NCI-H2029 treated with DMSO at 0.1 percent for 48 hours (cell line): ENCODE measurements around the gene GRAMD1A.
"Not testable (repeated sequence)": the region's sequence is repeated elsewhere in the genome, so short reads cannot be mapped to it uniquely, and the experiment has no call there.

Experiments used
- DNase-seq: peaks from one replicate; lab custom pipeline; 2025; lab: John Stamatoyannopoulos, UW

Gene GRAMD1A

DNA sequence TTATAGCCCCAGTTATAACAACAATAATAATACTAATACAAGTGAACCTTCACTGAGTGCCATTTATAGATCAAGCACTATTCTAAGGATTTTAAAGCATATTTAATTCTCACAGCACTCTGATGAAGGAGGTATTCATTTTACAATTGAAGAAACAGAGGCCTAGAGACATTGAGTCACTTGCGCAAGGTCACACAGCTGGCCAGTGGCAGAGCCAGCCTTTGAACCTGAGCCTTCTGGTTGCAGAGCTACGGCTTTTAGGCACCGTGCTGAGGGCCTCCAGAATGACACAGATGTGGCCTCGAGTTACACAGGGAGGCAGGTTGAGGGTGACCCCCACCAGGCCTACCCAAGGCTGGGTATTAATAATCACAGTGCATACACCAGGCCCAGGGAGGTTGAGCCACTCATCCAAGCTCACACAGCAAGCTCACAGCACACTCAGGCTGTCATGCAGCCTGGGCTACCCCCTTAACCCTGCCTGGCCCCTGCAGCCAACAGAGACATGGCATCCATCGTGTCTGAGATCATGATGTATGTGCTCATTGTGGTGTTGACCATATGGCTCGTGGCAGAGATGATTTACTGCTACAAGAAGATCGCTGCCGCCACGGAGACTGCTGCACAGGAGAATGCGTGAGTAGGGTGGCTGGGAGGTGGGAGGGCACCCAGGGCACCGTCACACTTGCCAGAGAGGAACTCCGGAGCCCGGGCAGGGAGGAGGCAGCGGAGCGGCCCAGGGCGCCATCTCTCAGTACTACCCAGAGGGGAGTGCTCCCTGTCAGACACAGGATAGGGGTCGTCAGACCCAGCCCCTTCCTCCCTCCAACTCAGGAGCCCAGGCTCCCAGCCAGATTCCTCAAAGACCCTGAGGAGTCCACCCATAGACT lies 38.7 kb downstream of the GRAMD1A start:
- no peak for DNase-seq

DNA sequence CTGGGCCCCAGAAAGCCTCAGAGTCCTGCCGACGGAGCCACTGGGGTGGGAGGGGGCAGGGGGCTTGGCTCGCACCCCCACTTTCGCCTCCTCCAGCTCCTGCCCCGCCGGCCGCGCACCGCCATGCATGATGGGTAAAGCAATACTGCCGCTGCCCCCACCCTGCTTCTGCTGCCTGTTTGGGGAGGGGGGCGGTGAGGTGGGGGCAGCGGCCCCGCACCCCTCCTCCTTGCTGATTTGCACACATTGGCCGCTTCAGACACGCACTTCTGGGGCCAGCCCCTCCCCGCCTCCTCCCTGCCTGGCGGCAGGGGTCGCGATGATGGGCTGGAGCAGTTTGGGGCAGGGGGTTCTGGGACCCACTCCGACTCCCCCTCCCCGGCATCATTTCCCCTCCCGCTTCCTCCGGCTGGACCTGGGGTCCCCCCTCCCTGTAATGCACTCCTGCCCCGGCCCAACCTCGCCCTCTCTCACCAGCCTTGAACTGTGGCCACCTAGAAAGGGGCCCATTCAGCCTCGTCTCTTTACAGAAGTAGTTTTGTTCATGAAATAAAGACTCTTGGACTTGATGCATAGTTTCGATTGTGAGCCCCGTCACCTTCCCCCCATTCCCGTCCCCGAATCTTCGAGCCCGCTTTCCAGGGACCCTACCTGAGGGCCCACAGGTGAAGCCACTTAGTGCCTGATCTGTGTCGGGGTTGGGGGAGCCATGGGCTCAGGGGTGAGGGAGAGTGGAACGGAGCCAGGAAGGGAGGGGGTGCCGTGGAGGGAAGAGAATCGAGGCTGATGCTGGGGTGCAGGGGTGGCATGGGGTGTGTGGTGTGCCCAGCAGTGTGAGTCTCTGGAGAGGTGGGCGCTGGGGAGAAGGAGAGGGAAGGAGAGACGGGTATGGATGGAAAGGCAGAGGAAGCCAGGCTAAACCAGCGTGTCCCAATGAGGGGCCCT lies 40.0 kb downstream of the GRAMD1A start:
- no peak for DNase-seq

DNA sequence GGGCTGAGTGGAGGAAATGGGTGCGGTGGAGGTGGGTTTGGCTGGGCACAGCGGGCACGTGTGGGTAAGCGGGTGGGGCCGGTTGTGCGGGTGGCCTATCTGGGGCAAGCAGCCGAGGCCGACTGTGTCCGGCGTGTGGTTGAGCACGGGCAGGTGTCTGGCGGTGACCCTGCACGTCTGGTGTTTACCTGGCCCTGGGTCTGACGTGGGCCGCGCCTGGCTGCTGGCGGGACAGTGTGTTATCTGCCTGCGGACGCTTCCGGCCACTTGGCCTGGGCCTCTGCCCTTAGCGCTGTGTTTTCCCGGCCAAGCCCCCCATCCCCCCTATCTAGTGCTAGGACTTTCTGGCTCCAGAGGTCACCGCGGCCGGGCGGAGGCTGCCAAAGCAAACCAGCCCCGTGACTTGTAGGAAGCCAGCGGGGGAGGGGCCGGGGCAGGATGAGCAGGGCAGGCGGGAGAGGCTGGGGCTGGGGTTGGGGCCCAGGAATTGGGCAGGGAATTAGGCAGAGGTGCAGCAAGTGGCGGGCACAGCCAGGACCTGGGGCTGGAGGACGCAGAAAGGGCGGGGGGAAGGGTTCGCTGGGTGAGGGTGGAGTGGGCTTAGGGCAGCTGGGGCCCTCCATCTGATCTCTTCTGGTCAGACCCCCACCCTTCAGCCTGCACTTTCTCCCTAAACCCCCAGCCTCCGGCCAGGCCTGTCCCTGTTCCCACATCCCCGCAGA lies 40.9 kb downstream of the GRAMD1A start:
- no peak for DNase-seq

DNA sequence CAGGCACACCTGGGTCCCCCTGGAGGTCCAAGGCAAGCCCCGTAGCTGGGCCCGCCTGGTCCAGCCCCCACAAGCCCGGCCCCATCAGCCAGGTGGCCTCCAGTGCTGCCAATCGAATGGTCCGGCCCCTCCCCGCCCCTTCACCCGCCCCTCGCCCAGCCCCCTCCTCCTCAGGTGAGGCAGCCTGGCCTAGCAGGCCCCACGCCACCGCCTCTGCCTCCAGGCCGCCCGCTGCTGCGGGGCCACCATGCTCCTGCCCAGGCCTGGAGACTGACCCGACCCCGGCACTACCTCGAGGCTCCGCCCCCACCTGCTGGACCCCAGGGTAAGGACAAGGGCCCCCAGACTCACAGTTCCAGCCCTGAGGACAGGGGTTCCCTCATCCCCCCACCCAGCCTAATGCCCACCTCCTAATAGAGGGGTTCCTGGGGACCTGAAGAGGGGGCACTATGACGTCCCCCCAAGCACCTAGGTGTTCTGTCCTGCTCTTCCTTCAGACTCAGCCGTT lies 41.5 kb downstream of the GRAMD1A start, which contains the start of gene HPN:
Gene HPN (plus strand): TSS at position 174 of the 508 bp plus-strand sequence. CDS start 786 bp downstream, outside the sequence.
- peak; percentile 19 for DNase-seq

DNA sequence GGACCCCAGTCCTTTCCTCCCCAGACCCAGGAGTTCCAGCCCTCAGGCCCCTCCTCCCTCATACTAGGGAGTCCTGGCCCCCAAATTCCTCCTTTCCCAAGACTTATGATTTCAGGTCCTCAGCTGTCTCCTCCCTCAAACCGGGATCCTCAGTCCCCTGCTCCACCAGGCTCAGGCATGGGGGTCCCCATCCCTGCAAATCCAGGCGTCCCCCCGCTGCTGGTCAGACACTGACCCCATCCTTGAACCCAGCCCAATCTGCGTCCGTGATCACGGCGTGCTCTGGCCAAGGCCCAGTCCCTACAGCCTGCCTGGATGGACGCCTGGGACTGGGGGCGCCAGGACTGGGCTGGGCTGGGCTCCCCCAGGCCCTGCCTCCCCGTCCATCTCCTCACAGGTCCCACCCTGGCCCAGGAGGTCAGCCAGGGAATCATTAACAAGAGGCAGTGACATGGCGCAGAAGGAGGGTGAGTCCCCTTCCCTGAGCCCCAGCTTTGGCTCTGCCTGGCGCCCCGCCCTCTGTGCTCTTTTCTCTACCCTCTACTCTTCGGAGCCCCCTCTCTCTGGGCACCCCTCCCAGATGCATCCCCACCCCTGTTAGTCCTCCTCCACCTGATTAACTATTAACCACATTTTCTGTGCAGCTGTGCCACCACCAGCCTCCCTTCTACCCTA lies 42.1 kb downstream of the GRAMD1A start:
- DNase-seq, result no peak

DNA sequence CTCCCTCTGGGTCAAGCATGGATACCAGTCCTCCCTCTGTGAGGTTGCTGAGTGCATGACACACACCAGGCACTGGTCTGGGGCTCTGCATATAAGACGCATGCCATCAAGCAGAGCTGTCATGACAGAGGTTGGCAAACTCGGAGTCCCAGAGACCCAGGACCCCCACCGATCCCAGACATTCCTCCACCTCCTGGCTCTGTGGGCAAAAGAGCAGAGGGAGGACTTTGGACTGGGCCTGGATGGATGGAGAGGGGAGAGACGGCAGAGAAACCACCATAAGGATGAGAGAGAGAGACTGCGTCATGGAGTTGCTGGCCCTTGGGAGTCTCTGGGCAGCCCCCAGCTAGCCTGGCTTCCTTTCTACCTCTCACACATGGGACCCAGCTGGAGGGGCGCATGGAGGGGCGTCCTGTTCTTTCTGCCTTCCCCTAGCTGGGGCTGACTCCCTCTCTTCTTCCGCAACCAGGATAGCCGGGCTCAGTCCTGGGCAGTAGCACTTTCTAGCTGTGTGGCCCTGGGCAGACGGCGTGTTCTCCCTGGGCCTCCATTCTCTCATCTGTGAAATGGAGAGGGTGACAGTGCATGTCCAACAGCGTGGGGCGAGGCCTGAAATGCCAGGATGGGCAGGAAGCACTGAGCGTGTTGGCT lies 43.0 kb downstream of the GRAMD1A start:
- no peak for DNase-seq

DNA sequence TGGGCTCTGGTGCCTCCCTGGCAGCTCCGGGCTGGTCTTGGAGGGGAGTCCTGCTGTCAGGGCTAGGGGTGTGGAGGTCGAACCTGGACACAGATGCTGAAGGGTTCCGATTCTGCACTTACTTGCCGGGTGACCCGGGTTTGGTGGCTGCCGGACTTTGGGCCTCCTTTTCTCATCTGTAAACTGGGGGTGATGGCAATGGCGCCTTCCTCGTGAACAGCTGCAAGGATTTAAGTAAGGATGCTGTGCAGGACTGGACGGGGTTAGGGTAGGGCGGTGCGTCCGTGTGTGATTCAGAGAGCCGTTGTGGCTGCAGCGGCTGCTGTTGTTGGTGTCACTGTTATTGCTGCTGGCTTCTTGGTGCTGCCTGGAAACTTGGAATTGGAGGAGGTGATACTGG lies 43.8 kb downstream of the GRAMD1A start:
- no peak for DNase-seq

DNA sequence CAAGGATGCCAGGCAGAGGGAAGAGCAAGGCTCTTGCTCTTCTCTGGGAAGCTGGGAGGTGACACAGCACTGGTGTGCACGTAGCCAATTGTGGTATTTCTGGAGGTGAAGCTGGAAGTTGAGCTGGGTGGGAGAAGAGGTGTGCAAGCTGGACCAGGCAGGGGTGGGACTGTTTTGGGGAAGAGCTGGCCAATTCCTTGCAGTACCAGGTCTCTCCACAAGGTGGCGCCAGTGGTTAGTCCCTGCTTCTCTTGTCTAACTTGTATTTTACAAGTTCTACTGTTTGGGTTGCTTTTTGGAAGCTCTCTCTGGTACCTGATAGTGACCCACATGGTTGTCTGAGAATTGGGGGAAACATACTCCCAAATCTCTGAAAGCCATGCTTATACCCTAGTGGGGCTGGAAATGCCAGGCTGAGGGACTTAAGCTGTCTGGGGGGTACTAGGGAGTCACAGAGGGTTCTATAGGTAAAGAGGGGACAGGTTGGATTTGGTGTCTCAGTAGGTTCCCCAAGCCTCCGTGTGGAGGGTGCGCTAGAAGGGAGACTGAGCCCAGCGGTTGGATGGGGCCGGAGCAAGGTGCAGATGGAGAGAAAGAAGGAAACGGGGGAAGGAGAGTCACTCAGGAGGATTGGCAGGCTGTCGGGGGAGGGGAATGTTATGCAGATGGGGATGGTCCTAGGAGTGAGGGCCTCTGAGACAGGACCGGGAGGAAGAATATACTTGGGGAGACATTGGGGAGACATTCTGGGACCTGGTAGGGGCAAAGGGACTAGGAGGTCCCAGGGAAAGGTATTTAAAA lies 44.4 kb downstream of the GRAMD1A start:
- DNase-seq, result peak; percentile 16

DNA sequence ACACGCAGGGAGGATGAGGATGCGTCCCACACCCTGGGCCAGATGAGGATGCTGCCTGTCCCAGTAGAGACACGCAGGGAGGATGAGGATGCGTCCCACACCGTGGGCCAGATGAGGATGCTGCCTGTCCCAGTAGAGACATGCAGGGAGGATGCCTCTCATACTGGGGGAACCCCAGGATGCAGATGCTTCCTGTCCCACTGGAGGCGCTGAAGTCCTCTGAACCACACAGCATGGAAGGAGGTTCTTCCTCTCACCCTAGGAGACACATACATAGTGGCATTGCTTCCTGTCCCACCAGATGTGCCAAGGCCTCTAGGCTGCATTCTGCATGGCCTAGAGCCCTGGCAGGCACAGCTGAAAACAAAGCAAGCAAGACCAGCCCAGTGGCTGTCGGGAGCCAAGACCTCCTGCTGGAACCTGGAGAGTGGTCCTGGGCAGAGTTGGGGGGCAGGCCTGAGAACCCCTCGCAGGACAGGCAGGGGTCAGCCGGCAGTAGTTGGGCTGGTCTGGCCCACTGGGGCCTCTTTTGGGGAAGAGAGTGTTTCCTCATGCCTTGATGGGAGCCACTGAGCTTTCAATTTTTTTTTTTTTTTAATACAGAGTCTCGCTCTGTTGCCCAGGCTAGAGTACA lies 45.7 kb downstream of the GRAMD1A start:
- DNase-seq, result no peak

DNA sequence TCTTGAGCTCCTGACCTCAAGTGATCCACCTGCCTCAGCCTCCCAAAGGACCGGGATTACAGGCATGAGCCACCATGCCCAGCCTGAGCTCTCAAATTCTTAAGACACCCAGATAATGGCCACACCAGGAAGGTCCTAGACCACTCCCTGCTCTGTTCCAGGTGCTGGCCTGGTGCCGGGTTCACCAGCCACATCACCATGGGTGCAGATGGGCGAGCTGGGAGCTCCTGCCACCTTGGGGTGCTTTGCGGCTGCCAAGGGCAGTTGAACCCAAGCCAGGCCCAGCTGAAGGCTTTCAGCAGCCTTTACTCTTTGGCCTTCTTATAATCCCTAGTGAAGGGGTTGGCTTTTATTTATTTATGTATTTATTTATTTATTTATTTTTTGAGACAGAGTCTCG lies 46.3 kb downstream of the GRAMD1A start:
- DNase-seq, result no peak

DNA sequence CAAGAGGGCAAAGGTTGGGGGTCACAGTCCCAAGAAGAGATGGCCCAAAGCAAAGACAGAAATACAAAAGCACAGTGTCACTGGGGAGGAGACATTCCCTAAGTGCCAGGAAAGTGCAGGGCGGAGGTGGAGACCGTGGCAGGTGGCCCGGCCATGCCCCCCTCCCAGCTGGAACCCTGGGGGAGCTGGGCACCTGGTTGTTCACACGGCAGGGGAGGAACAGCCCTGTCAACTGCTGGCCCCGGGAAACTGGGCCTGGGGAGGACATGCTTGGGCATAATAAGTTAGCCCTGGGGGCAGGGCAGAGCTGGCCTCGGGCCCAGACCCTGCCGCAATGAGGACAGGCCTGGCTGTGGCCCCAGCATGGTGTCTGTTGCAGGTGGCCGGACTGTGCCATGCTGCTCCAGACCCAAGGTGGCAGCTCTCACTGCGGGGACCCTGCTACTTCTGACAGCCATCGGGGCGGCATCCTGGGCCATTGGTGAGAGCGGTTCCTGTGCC lies 48.8 kb downstream of the GRAMD1A start:
- peak; percentile 10 for DNase-seq

DNA sequence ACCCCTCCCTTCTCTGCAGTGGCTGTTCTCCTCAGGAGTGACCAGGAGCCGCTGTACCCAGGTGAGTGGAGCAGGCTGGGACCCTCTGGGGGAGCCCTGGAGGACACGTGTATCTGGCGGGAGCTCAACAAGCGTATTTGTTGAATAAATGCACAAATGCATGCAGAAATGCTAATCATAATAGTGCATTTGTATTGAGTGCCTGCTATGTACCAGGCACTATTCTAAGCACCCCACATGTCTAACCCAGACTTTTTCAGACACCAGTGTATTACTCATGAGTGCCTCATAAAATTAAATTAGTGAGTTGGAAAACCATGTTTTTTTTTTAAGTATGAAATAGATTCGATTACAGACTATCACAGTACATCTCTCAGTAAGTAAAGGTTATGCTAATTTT lies 49.3 kb downstream of the GRAMD1A start:
- DNase-seq, result no peak

DNA sequence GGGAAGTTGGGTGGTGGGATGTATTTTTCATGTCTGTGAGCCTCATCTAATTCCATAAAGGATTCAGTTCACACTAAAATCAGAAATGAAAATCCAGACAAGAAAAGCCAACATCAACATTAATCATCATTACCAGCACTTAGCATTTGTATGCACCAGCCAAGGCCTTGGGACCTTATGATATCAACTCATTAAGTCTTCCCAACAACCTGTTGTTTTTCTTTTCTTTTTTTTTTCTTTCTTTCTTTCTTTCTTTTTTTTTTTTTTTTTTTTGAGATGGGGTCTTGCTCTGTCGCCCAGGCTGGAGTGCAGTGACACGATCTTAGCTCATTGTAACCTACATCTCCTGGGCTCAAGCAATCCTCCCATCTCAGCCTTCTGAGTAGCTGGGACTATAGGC lies 50.5 kb downstream of the GRAMD1A start:
- DNase-seq, result not testable (repeated sequence)

DNA sequence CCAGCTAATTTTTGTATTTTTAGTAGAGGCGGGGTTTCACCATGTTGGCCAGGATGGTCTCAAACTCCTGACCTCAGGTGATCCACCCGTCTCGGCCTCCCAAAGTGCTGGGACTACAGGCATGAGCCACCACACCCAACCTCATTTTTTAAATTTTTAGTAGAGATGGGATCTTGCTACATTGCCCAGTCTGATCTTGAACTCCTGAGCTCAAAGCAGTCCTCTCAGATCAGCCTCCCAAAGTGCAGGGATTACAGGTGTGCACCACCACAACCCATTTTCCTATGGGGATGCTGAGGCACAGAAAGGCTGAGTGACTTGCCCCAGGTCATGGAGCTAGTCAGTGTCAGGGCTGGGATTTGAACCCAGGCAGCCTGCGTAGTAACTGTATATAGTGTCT lies 51.1 kb downstream of the GRAMD1A start:
- DNase-seq, result not testable (repeated sequence)

DNA sequence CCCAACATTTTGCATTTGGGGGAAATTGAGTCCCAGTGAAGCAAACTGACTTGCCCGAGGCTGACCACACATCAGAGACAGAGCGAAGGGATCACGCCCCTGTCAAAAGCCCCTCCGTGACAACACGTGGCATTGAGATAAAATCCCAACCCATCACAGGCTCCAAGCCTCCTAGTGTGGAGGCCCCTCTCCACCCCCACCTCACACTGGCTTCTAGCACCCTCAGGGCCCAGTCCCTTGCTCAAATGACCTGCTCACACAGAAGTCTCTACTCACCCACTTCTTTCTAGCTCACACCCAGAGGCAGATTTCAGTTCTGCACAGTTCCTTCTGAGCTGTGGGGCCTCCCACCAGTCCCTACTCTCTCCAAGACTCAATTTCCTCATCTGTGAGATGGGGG lies 51.7 kb downstream of the GRAMD1A start:
- no peak for DNase-seq

DNA sequence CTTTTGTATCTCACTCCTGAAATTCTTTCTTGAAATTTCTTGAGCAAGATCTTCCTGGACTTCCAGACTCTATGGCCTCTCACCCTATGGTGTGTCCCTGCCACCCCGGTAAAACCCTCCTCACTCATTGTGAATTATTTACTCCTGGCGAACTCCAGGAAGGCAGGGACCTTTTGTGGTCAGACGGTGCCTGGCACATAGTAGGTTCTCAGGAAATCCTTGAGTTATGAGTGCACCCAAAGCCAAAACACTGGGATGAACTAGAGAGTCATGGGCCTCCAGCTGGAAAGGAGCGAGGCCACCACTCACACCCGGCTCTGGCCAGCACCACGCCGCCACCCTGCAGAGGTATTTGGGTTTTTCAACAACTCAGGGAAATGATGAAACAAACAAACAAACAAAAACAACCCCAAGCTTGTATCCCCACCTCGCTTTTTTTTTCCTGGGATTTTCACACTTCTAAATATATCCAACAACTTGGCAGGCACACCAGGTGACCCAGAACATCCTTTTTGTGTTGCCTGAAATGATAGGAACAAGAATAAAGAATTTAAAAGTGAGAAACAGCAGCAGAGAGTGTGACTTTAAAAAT lies 52.6 kb downstream of the GRAMD1A start:
- DNase-seq, result no peak

DNA sequence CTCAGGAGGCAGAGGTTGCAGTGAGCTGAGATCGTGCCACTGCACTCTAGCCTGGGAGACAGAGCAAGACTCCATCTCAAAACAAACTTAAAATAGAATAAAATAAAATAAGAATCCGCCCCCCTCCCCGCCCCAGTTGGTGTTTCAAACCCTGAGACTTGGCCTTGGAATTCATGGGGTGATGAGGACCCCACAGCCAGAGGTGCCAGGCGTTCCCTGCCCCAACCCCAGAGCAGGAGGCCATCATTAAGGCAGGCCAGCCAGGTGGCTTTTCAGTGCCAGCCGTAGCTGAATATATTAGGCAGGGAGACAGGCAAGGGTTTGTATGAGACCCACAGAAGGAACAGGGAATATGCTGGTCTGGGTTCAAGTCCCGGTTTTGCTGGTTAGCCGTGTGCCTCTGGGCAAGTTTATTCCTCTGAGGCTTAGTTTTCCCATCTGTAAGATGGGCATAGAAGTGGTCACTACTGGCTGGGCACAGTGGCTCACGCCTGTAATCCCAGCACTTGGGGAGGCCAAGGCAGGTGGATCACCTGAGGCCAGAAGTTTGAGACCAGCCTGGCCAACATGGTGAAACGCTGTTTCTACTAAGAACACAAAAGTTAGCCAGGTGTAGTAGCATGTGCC lies 53.7 kb downstream of the GRAMD1A start:
- no peak for DNase-seq

DNA sequence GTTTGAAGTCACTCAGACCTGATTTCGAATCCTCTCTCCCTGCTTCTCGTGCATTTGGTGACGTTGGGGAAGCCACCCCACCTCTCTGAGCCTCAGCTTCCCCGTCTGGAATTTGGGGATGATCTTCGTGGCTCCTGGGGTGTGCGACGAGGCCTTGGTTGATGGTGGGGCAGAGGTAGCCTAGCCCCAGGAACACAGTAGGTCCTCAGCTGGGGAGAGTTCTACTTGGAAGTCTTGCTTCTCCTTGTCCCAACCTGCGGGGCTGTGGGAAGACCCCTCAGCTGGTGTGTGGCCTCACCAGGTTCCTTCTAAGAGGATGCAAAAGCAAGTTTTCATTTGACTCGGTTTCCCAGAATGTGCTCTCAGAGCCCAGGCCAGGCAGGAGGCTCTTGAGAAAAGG lies 54.5 kb downstream of the GRAMD1A start:
- DNase-seq, result no peak
